Measurements from ENCODE around the gene MED8.
"Not testable (repeated sequence)": the region's sequence is repeated elsewhere in the genome, so short reads cannot be mapped to it uniquely, and the experiment has no call there.

Gene MED8

DNA sequence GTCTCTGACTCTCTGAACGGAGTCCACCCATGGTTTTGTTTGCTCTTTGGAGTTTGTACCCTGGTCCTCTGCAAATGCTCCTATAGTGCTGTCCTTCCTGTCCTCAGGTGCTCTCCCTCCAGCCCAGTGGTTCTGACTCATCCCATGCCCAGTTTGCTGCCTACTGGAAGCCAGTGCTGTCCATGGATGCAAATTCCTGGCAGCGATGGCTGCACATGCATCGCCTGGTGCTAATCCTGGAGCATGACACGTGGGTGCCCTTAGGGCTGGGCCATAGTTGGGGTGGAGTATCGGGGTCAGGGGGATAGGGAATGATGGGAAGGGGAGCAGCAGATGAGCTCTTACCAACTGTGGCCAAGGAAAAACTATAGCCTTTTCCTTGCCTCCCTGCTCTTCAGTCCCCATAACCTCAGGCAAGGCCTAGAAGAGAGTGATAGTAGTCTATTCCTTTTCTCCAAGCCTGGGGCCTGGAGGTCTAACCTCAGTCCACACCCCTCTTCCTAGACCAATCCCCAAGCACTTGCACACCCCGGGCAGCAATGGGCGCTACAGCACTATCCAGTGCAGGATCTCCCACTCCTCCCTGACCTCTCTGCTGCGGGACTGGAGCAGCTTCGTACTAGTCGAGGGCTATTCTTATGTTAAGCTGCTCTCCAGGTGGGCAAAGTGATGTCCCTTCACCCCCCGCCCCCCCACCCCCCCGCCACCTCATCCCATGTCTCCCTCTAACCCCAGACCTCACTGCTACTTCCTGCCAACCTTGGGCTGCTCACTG, 32.6 kb upstream of the MED8 start:
- no peak for DNase-seq

DNA sequence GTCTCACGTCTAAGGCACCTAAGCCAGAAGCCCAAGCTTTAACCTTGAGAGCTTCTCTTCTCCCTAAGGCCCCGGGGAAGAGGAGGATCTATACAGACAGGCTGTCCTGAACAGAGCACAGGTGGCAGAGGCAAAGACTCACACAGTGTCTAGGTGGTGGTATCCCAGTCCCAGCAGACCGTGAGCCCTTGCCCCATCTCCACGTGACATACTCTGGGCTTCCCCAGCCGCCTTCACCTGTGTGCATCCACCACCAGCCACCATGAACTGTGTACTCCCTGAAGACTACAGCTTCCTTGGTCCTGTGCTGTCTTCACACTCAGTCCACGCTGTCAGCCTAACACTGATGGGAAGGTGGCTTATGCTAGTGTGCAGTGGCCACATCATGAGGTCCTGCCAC, 31.8 kb upstream of the MED8 start:
- no peak for DNase-seq

DNA sequence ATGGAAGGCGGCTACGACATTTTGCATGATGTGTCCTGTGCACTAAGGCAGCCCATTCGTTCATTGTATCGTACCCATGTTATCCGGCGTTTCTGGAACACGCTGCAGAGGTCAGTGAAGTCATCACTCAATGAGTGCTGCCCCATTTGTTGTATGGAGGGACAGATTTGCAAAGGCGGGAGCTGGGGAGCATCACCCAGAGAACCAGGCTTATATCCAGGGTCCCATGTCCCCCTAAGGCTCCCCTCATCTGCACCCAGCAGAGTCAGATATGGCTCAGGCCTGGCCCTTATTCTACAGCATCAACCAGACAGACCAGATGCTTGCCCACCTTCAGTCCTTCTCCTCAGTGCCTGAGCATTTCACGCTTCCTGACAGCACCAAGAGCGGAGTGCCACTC, 31.3 kb upstream of the MED8 start:
- DNase-seq = no peak

DNA sequence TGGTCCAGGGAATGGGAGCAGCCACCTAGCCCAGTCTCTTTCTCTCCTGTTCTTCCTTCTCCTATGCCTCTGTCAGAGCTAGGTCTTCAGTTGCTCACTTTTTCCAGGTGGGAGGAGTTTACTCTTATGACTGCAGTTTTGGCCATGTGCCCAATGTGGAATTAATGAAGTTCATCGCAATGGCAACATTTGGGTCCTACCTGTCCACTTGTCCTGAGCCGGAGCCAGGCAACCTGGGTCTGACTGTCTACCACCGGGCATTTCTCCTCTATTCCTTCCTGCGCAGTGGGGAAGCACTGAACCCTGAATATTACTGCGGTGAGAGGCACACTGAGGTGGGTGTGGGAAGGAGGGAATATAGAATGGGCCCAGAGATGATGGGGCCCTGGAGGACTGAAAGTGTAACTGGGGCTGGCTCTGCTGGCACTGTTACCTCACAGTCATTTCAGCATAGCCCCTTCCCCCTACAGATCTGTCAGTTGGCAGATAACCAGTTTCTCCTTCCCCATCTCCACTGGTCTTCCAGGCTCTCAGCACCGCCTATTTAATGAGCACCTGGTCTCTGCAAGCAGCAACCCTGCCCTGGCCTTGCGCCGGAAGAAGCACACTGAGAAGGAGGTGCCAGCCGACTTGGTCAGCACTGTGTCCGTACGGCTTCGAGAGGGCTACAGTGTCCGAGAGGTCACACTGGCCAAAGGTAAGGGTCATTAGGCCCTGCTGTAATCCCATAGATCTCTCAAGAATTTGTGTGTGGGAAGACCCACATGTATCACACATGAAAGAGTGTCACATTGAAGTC, 30.2 kb upstream of the MED8 start:
- no peak for DNase-seq

DNA sequence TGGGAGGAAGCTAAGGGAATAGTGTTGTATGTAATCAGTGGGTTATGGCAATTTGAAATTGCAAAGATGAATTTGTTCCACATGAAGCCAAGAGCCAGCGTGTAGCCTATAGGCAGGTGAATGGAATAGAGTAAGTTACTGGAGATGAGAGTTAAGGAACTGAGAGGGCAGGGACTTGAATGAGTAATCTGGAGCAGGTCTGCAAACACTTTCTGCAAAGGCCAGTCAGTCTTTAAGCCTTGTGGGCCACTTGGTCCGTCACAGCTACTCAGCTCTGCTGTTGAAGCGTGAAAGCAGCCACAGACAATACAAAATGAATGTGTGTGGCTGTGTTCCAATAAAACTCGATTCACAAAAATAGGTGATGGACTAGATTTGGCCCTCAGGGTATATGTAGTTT, 29.3 kb upstream of the MED8 start:
- no peak for DNase-seq

DNA sequence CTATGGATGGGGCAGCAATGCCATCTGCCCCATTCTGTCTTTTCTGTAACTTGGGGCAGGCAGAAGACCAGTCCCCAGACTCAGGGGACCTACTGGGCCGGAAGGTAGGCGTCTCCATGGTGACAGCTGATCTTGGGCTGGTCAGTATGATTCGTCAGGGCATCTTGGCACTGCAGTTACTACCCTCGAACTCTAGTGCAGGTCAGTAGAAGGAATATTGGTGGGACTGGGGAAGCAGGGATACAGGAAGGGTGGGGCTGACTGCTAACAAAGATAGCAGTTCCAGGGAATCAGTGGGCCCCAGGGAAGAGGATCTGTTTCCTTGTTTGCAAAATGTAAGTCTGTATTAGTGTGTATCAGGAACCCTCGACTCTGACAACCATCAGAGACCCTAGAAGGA, 26.3 kb upstream of the MED8 start:
- DNase-seq = no peak

DNA sequence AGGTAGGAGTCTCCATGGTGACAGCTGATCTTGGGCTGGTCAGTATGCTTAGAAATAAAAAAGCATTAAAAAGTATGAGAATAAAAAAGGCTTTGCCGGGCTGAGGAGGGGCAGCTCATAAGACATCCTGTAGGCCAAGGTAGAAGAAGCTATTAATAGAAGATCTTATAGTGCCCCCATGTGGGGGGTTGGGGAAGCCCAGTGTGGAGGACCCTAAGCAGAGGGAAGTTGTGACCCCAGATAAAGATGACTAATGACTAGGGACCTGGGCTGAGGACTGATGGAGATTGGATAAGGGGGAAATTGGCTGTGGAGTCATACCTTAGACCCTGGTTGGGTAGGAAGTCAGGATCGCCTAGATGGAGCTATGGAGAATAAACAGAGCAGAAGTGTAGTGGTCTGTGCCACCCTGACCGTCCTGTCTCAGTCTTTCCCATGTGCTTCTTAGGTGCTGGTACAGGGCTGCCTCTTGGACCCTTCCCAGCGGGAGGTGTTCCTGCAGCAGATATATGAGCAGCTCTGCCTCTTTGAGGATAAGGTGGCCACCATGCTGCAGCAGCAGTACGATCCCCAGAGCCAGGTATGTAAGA, 25.1 kb upstream of the MED8 start:
- peak; percentile 33 for DNase-seq

DNA sequence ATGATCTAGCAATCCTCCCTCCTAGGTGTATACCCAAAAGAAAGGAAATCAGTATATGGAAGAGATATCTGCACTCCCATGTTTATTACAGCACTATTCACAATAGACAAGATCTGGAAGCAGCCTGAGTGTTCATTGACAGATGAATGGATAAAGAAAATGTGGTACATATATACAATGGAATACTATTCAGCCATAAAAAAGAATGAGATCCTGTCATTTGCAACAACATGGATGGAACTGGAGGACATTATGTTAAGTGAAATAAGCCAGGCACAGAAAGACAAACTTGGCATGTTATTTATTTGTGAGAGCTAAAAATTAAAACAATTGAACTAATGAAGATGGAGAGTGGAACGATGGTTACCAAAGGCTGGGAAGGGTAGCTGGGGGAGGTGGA, 23.8 kb upstream of the MED8 start:
- DNase-seq = not testable (repeated sequence)

DNA sequence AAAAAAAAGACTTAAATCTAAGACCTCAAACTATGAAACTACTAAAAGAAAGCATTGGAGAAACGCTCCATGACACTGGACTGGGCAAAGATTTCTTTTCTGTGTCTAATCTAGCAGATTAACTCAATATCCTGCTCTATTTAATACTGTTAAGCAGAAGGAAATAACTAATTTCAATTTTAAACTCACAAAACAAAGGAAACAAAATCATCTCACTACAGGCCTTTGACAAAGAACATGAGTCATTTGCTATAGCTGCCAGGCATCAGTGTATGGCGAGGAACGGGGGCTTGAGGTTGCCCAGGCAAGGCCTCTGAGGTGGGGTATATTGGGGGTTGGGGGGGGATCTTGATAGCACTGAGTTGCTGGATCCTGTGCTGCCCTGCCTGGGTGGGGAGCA, 21.0 kb upstream of the MED8 start:
- DNase-seq = no peak

DNA sequence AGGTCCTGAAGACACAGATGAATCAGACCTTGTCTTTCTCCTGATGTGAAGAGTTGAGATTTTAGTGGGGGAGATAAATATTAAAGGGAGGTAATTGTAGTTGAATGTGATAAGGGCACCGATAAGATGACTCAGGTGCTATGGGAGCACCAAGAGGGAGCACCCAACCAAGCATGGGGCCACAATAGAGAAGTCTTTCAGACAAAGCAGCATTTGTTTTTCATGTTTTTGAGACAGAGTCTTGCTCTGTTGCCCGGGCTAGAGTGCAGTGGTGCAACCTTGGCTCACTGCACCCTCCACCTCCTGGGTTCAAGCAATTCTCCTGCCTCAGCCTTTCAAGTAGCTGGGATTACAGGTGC, 16.3 kb upstream of the MED8 start:
- DNase-seq = no peak

DNA sequence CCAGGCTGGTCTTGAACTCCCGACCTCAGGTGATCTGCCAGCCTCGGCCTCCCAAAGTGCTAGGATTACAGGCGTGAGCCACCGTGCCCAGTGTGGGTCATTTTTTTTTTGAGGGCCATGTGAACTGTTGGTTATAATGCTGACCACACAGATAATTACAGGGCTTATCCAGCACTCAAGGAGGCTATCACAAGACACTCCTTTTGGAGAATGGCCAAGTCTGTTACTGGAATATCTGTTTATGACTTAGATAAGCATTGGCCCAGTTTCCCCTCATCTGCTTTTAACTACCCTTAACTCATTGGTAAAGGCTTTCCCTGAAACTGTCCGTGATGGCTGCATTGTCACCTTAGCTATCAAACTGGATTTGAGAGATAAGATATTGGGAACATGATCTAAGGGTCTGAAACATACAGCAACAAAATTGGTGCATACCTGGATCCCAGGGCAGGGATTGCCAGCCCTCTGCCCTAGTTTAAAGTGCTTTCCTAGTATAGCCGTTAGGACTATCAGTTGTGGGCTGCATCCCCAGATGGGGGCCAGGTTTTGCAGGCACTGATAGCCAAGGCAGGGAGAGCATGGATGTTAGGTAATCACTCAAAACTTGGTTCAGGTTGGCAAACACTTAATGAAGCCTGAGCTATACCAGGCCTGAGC, 15.7 kb upstream of the MED8 start:
- DNase-seq = no peak

DNA sequence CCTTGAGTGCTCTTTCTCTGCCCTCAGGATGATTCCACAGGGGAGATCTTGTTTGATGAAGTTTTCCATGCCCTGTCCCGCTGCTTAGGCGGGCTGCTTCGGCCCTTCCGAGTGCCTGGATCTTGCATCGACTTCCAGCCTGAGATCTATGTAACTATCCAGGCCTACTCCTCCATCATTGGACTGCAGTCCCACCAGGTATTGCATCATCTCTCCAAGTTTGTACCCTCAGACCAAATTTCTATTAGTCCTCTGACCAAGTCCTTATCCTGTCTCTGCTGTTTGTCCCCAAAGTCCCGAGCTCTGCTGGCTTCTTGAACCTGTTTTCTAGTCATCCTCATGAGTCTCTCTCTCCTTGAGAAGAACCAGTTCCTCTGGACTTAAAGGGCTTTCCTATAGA, 14.8 kb upstream of the MED8 start:
- DNase-seq = no peak

DNA sequence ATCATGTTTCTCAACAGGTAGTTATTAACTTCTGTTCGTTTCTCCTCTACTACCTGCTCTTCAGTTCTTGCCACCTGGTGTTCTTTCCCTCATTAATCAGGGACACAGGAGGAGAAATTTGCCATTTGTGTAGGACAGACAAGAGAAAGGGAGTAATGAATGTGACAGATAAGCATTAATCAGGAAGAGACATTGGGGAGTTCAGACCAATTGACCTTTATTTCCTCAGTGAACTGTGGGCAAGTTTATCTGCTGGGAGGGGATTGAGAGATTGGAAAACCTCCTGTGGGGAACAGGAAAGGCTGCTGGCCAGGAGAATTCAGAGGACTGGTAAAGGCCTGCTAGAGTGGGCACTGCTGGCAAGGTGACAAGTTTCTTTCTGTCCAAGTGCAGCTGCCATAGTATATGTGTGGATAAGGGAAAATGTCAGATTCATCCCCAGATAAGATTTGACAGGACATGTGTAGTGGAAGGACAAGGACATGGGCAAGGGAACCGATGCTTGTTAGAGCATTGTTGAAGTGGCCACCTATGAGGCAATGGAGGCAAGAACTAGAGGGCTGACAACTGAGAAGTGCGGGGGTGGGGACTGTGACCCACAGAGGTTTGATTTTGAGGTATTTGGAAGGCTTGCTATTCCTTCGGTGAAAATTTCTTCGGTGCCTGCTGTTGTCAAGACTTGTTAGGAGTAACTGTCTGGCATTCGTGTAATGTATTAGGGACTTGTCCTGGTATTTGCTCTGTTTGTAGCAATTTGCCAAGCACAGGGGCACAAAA, 12.7 kb upstream of the MED8 start:
- no peak for DNase-seq

DNA sequence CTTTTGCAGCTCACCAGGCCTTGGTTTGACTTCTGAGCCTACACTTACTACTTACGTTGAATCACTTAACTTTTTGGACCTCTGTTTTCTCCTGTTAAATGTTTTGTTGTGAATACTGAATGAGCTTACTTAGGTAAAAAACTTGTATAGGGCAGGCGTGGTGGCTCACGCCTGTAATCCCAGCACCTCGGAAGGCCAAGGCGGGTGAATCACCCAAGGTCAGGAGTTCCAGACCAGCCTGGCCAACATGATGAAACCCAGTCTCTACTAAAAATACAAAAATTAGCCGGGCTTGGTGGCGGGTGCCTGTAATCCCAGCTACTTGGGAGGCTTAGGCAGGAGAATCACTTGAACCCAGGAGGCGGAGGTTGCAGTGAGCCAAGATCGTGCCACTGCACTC, 10.8 kb upstream of the MED8 start:
- not testable (repeated sequence) for DNase-seq

DNA sequence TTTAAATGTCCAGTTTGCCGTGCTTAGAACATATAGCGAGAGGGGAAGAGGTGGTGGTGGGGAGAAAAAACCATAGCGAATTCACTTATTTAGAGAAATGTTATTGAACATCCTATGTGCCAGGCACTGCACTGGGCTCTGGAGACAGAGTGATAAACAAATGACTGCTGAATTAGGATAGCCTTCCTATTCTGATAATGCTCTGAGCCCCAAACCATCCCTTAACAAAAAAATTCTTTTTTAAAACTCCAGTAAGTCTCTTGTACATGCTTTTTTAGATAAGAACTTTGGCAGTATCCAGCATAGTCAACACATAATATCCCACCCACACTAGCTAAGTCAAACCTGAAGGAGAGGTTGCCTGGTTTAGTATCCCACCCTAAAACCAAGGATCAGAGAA, 8.6 kb upstream of the MED8 start:
- DNase-seq = no peak

DNA sequence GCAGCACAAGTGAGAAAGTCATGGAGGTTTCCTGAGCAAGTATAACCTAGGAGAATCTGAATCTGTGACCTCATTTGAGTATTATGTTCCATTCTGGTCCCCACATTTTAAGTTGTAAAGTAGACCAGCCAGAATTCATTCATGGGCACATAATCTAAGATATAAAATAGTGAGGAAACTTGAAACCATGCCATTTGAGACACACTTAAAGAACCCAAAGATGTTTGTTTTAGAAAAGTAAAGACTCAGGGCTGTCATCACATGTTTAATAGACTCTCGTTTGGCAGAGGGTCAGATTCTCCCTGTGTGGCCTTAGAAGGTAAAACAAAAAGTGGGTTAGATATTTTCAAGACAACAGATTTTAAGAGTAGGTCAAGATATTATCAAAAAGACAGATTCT, 6.5 kb upstream of the MED8 start:
- DNase-seq = no peak

DNA sequence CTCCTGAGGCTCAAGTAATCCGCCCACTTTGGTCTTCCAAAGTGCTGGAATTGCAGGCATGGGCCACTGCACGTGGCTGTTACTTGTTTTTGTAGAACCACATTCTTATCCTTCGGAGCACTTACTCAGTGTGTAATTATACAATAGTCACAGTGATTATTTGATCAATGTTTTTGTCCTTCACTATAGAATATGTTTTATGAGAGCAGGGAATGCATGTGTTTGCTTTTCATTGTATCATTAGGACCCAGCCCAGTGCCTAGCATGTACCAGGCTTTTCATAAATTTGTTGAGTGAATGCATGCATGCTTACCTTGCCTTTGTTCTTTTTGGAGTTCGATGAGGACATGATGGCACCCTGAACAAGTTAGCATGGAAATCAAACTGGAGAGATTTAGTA, 5.9 kb upstream of the MED8 start:
- no peak for DNase-seq

DNA sequence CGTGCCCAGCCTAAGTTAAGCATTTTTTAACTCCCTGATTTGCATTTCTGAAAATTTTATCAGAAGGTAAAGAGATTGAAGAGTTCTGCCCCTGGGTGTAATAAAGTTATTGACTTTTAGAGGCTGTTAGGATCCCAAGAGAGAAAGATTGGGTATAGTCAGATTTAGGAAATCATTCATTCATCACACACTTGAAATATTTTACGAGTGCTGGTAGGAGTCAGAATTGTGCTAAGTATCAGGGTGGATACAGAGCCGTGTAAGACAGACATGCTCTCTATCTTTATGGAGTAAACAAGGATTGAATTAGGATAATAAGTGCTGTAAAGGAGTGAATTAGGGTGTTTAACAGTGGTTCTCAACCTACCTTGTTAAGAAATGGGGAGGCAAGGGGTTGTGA, 3.1 kb upstream of the MED8 start:
- DNase-seq = no peak

DNA sequence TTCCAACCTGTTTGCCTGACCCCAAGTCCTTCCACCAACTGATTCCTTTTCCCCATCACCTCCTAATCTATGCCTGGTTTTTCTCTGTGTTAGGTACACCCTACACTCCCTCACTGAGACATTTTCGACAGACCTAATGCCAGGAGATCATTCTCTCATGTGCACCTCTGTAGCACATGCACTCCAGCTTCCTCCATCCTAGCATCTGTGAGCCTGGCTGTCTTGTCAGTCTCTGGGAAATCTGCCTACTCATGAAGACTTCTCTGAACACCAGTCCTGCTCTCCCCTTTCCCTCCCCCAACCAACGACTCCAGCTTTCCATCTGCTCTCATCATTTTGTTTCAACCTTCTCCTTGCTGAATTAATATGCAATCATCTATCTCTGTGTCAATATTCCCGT, 987 bp downstream of the MED8 start:
- no peak for DNase-seq

DNA sequence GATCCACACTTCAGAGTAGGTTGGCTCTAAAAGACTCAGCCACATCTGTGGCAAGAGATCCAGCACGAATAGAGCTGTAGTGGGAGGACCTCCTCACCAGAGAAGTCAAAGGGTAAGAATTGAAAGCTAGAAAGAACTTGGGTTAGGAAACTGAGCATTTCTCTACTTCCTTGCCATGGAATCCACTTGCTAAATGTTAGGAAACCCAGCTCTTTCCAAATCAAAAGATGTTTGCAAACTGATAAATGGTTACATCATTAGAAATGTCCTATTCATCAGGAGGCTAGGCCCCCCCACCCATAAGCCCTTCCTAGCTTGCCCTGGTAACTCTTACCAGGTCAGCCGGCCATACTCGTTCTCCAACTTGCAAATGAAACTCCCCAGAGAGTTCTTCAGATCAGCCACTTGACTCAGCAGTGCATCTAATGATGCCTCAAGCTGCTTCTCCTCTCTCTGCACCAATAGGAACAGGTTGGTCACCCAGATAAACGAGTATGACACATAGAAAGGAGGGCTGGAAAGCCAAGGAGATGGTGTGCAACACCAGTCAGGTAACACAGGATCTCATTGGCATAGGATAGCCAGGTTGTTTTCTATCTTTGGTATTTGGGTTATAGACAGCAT, 1.5 kb downstream of the MED8 start:
- no peak for DNase-seq

DNA sequence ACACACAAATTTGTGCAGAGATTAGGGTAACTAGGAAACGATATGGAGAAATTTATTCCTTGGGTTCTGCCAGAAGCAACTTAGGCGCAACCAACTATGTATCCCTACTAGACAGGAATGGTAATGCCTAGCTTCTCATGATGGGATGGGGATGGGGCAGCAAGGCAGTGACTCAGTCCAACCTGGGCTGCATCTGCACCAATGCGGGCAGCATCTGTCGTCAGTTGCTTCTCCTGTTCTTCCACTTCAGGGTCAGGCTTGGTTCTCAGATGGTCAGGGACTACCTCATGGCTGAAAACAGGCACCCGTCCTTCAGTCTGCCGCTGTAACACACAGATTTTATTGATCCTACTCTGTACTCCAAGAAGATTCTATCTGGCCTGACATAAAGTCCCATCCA, 2.9 kb downstream of the MED8 start:
- DNase-seq = no peak

DNA sequence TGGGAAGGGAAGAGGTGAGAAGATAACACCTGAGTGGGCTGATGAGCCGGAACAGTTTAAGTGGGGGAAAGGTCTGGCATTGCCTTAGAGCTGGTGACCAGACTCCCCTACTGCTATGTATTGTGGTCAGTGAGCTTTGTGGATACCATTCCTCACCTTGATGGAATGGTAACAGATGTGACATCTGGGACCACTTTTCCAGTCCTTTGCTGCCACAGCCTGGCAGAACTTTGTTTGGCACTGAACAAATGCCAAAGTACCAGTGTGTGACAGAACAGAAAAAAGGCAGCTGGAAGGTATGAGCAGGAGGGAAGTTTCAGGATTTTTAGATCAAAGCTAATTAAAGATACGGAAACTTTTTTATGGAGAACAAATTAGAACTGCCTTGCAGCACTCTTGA, 6.2 kb downstream of the MED8 start:
- DNase-seq = no peak
